Fibroblast of pulmonary artery (primary cell): ENCODE results near the gene HECA.
"Not testable (repeated sequence)": the region's sequence is repeated elsewhere in the genome, so short reads cannot be mapped to it uniquely, and the experiment has no call there.

Experiments used
- DNase-seq: peaks from one replicate; pipeline ENCODE4 v3.0.0-alpha.2; 2010; ENCODE audit warnings: low read depth
- H3K4me3 ChIP-seq: replicated peaks from 2 replicates; pipeline ENCODE4 v1.5.1; 2011; ENCODE audit warnings: low read depth, mild to moderate bottlenecking, control low read depth, low read length, moderate library complexity
- CTCF ChIP-seq: IDR thresholded peaks from 2 replicates; pipeline ENCODE4 v1.5.1; 2011; ENCODE audit warnings: mild to moderate bottlenecking, control low read depth, low read length, inconsistent platforms; ENCODE audit errors: missing control alignments

The HECA gene

GRCh38 chr6:139112561-139112960, 22.3 kb upstream of the HECA start:
- H3K4me3 ChIP-seq: no peak overlapping the region
- TF ChIP-seq CTCF: no peak
- DNase-seq: no peak

GRCh38 chr6:139114746-139115145, 20.1 kb upstream of the HECA start:
- TF ChIP-seq CTCF: no peak
- DNase-seq: no peak
- H3K4me3 ChIP-seq: no peak overlapping the region

- no peak overlapping the region for H3K4me3 ChIP-seq
- TF ChIP-seq CTCF: no peak
- no peak for DNase-seq
Observed at GRCh38 chr6:139115989-139116758, 18.7 kb upstream of the HECA start.

GRCh38 chr6:139117734-139118133, 17.1 kb upstream of the HECA start:
- DNase-seq: no peak
- no peak overlapping the region for H3K4me3 ChIP-seq
- peak; percentile 16 for TF ChIP-seq CTCF

- no peak for DNase-seq
- H3K4me3 ChIP-seq: no peak overlapping the region
- no peak for TF ChIP-seq CTCF
Observed at GRCh38 chr6:139119552-139119951, 15.3 kb upstream of the HECA start.

GRCh38 chr6:139122823-139123222, 12.1 kb upstream of the HECA start:
- DNase-seq, H3K4me3 ChIP-seq: not testable (repeated sequence)

- peak; percentile 64 for TF ChIP-seq CTCF
- H3K4me3 ChIP-seq: no peak overlapping the region
- peak; percentile 87 for DNase-seq
Observed at GRCh38 chr6:139124887-139125672, 9.8 kb upstream of the HECA start.
